Stimulated activated CD4-positive, alpha-beta T cell treated with anti-CD3 and anti-CD28 coated beads, Interleukin-2, amount 100 ng/mL, for 48 hours (primary cell): ENCODE data around the gene PCDHGB4.
A peak's percentile ranks its signal among the peaks of the same experiment; 100 is the strongest.
"Not testable (repeated sequence)": the region's sequence is repeated elsewhere in the genome, so short reads cannot be mapped to it uniquely, and the experiment has no call there.

ENCODE experiments used
- DNase-seq, 2 donors: peaks; one replicate each; pipeline ENCODE4 v3.0.0-alpha.2; 2020

PCDHGB4 gene

DNA sequence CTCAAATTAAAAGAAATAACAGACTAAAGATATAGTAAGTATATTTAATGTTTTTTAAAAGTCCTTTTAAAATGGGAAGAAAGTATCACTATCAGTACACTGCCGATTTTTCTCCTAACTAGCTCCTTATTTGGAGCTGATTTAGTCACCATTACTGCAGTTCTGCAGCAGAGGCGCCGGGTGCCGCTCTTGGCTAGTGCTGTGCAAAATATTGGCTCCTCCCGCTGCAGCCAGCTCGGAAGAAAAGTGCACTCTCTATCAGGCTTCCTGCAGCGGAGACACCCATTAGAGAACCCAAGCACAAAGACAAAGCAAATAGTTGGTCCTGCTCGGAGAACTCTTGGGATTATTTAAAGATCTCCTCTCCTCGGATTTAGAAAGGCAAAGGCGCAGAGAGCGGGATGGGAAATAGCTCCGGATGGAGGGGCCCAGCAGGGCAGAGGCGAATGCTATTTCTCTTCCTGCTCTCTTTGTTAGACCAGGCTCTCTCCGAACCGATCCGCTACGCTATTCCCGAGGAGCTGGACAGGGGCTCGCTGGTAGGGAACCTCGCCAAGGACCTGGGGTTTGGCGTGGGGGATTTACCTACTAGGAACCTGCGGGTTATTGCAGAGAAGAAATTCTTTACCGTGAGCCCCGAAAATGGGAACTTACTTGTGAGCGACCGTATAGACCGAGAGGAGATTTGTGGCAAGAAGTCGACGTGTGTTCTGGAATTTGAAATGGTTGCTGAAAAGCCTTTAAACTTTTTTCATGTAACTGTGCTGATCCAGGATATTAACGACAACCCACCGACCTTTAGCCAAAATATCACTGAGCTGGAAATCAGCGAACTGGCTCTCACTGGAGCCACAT, 17.3 kb upstream of the PCDHGB4 start, which contains the start of gene PCDHGB3:
Gene PCDHGB3, plus strand, starts transcription at position 249 of the 855 bp plus-strand sequence. Its CDS starts 153 bp downstream, at position 402.
- DNase-seq = no peak

DNA sequence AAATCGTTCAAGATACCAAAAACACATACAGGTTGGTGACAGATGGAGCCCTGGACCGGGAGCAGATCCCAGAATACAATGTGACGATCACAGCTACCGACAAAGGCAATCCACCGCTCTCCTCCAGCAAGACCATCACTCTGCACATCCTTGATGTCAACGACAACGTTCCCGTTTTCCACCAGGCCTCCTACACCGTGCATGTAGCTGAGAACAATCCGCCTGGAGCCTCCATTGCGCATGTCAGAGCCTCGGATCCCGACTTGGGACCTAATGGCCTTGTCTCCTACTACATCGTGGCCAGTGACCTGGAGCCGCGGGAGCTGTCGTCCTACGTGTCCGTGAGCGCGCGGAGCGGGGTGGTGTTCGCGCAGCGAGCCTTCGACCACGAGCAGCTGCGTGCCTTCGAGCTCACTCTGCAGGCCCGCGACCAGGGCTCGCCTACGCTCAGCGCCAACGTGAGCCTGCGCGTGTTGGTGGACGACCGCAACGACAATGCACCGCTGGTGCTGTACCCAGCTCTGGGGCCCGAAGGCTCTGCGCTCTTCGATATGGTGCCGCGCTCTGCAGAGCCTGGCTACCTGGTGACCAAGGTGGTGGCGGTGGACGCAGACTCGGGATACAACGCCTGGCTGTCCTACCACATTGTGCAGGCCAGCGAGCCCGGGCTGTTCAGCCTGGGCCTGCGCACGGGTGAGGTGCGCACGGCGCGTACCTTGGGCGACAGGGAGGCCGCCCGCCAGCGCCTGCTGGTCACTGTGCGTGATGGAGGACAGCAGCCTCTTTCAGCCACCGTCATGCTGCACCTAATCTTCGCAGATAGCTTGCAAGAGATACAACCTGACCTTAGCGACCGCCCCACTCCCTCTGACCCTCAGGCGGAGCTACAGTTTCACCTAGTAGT, 15.7 kb upstream of the PCDHGB4 start:
- DNase-seq = no peak

DNA sequence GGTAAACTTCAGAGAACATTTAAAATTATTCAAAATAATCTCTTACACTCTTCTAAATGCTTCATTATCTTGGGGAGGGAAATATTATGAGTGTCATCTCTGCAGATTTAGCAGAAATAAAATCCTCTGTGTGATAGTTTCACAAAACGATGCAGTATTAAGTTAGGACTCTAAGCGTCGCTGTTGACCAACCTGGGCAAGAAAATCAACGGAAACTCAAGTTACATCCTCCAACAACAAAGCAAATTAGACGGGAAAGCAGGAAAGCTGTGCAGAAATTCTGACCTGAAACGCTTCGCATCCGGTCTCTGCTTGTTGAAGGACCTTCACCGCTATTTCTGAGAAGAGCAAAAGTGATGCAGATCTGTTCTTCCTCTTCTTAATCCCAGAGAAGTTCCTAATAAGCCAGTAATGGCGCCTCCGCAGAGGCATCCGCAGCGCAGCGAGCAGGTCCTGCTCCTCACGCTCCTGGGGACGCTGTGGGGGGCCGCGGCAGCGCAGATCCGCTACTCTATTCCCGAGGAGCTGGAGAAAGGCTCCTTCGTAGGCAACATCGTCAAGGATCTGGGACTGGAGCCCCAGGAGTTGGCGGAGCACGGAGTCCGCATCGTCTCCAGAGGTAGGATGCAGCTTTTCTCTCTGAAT, 13.7 kb upstream of the PCDHGB4 start, which contains the start of gene PCDHGA6:
Gene PCDHGA6, plus strand, starts transcription at position 219 of the 645 bp plus-strand sequence. Its CDS starts 193 bp downstream, at position 412.
- DNase-seq = no peak

DNA sequence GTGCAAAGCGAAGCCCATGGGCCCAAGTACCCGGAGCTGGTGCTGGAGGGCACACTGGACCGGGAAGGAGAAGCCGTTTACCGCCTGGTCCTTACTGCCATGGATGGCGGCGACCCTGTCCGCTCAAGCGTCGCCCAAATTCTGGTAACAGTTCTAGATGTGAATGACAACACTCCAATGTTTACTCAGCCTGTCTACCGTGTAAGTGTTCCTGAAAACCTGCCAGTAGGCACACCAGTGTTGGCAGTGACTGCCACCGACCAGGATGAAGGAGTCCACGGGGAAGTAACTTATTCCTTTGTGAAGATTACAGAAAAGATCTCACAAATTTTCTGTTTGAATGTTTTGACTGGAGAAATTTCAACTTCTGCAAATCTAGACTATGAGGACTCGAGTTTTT, 12.9 kb upstream of the PCDHGB4 start:
- no peak for DNase-seq

DNA sequence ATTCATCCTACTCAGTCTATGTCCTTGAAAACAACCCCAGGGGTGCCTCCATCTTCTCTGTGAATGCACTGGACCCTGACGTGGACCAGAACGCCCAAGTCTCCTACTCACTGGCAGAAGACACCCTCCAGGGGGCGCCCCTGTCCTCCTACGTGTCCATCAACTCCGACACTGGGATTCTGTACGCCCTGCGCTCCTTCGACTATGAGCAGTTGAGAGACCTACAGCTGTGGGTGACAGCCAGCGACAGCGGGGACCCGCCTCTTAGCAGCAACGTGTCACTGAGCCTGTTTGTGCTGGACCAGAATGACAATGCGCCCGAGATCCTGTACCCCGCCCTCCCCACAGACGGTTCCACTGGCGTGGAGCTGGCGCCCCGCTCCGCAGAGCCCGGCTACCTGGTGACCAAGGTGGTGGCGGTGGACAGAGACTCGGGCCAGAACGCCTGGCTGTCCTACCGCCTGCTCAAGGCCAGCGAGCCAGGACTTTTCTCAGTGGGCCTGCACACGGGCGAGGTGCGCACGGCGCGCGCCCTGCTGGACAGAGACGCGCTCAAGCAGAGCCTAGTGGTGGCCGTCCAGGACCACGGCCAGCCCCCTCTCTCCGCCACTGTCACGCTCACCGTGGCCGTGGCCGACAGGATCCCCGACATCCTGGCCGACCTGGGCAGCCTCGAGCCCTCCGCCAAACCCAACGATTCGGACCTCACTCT, 11.9 kb upstream of the PCDHGB4 start:
- DNase-seq = not testable (repeated sequence)

DNA sequence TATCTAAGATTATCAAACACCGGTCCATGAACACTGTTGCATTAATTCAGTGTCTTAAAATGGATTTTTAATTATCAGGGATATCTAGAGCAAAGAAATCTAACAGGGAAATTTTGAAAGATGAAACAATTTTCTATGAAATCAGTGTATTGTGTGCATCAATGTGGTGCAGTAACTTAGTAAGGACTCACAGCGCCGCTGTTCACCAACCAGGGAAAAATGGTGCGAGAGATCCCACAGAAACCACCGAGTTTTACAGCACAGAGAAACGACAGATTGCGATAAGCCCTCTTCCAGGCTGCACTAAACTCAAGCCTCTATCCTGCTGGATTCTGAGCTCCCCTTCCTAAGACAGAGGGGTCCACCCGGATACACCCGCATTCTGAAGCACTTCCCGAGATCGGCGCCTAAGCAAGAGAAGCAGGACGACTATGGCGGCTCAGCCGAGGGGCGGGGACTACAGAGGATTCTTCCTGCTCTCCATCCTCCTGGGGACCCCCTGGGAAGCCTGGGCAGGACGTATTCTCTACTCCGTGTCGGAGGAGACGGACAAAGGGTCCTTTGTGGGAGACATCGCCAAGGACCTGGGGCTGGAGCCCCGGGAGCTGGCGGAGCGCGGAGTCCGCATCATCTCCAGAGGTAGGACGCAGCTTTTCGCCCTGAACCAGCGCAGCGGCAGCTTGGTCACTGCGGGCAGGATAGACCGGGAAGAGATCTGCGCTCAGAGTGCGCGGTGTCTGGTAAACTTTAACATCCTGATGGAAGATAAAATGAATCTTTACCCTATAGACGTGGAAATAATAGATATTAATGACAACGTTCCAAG, 4.8 kb upstream of the PCDHGB4 start, which contains the start of gene PCDHGA7:
Gene PCDHGA7, plus strand, starts transcription at position 274 of the 826 bp plus-strand sequence. Its CDS starts 158 bp downstream, at position 432.
- DNase-seq = no peak

DNA sequence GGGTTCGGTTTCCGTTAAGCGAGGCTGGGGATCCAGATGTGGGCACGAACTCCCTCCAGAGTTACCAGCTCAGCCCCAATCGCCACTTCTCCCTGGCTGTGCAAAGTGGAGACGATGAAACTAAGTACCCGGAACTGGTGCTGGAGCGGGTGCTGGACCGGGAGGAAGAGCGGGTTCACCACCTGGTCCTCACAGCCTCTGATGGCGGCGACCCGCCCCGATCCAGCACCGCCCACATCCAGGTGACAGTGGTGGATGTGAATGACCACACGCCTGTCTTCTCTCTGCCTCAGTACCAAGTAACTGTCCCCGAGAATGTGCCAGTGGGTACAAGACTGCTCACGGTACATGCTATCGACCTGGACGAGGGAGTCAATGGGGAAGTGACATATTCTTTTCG, 4.2 kb upstream of the PCDHGB4 start:
- no peak for DNase-seq

DNA sequence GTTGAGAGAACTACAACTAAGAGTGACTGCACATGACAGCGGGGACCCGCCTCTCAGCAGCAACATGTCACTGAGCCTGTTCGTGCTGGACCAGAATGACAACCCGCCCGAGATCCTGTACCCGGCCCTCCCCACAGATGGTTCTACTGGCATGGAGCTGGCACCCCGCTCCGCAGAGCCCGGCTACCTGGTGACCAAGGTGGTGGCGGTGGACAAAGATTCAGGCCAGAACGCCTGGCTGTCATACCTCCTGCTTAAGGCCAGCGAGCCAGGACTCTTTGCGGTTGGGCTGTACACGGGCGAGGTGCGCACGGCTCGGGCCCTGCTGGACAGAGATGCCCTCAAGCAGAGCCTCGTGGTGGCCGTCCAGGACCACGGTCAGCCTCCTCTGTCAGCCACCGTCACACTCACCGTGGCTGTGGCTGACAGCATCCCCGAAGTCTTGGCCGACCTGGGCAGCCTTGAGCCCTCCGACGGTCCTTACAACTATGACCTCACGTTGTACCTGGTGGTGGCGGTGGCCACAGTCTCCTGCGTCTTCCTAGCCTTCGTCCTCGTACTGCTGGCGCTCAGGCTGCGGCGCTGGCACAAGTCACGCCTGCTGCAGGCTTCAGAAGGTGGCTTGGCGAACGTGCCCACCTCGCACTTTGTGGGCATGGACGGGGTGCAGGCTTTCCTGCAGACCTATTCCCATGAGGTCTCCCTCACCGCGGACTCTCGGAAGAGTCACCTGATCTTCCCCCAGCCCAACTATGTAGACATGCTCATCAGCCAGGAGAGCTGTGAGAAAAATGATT, 2.8 kb upstream of the PCDHGB4 start:
- DNase-seq = no peak

DNA sequence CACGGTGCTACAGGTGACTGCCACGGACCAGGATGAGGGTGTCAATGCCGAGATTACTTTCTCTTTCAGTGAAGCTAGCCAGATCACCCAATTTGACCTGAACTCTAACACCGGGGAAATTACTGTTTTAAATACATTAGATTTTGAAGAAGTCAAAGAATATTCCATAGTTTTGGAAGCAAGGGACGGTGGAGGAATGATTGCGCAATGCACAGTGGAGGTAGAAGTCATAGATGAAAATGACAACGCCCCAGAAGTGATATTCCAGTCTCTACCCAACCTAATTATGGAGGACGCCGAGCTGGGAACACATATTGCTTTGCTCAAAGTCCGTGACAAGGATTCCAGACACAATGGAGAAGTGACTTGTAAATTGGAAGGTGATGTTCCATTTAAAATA, 1.2 kb downstream of the PCDHGB4 start:
- DNase-seq = no peak

DNA sequence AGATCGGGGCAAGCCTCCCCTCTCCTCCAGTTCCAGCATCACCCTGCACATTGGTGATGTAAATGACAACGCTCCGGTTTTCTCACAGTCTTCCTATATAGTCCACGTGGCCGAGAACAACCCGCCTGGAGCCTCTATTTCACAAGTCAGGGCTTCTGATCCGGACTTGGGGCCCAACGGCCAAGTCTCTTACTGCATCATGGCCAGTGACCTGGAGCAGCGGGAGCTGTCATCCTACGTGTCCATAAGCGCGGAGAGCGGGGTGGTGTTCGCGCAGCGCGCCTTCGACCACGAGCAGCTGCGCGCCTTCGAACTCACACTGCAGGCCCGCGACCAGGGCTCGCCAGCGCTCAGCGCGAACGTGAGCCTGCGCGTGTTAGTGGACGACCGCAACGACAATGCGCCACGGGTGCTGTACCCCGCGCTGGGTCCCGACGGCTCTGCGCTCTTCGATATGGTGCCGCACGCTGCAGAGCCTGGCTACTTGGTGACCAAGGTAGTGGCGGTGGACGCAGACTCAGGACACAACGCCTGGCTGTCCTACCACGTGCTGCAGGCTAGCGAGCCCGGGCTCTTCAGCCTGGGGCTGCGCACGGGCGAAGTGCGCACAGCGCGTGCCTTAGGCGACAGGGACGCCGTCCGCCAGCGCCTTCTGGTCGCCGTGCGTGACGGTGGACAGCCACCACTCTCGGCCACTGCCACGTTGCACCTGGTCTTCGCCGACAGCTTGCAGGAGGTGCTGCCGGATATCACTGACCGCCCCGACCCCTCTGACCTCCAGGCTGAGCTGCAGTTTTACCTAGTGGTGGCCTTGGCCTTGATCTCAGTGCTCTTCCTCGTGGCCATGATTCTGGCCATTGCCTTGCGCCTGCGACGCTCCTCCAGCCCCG, 1.9 kb downstream of the PCDHGB4 start:
- DNase-seq = no peak

DNA sequence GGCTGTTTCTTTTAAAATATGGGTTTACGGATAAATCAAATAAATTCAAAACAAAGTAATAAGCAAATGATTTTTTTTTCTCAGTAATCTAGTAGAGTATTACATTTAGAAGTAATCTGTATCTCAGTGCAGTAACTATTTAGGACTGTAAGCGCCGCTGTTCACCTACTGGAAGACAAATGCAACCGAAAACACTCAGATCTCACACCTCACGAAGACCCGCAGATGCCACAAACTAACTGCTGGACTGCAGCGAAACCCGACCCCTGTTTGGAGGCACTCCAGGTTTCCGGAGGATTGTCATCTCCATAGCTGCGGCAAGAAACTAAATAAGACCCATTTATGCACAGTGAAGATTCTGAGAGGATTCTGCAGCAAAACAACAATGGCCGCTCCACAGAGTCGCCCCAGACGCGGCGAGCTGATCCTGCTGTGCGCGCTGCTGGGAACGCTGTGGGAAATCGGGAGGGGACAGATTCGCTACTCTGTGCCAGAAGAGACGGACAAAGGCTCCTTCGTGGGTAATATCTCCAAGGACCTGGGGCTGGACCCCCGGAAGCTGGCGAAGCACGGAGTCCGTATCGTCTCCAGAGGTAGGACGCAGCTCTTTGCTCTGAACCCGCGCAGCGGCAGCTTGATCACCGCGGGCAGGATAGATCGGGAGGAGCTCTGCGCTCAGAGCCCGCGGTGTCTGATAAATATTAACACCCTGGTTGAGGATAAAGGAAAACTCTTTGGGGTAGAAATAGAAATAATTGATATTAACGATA, 5.1 kb downstream of the PCDHGB4 start, which contains the start of gene PCDHGA8:
Gene PCDHGA8, plus strand, starts transcription at position 205 of the 770 bp plus-strand sequence. Its CDS starts 181 bp downstream, at position 386.
- no peak for DNase-seq

DNA sequence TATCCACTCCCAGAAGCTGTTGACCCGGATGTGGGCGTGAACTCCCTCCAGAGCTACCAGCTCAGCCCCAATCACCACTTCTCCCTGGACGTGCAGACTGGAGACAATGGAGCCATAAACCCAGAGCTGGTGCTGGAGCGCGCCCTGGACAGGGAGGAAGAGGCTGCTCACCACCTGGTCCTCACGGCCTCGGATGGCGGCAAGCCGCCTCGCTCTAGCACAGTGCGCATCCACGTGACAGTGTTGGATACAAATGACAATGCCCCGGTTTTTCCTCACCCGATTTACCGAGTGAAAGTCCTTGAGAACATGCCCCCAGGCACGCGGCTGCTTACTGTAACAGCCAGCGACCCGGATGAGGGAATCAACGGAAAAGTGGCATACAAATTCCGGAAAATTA, 5.8 kb downstream of the PCDHGB4 start:
- DNase-seq = no peak

DNA sequence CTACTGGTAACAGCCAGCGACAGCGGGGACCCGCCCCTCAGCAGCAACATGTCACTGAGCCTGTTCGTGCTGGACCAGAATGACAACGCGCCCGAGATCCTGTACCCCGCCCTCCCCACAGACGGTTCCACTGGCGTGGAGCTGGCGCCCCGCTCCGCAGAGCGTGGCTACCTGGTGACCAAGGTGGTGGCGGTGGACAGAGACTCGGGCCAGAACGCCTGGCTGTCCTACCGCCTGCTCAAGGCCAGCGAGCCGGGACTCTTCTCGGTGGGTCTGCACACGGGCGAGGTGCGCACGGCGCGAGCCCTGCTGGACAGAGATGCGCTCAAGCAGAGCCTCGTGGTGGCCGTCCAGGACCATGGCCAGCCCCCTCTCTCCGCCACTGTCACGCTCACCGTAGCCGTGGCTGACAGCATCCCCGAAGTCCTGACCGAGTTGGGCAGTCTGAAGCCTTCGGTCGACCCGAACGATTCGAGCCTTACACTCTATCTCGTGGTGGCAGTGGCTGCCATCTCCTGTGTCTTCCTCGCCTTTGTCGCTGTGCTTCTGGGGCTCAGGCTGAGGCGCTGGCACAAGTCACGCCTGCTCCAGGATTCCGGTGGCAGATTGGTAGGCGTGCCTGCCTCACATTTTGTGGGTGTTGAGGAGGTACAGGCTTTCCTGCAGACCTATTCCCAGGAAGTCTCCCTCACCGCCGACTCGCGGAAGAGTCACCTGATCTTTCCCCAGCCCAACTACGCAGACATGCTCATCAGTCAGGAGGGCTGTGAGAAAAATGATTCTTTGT, 7.1 kb downstream of the PCDHGB4 start:
- not testable (repeated sequence) for DNase-seq

DNA sequence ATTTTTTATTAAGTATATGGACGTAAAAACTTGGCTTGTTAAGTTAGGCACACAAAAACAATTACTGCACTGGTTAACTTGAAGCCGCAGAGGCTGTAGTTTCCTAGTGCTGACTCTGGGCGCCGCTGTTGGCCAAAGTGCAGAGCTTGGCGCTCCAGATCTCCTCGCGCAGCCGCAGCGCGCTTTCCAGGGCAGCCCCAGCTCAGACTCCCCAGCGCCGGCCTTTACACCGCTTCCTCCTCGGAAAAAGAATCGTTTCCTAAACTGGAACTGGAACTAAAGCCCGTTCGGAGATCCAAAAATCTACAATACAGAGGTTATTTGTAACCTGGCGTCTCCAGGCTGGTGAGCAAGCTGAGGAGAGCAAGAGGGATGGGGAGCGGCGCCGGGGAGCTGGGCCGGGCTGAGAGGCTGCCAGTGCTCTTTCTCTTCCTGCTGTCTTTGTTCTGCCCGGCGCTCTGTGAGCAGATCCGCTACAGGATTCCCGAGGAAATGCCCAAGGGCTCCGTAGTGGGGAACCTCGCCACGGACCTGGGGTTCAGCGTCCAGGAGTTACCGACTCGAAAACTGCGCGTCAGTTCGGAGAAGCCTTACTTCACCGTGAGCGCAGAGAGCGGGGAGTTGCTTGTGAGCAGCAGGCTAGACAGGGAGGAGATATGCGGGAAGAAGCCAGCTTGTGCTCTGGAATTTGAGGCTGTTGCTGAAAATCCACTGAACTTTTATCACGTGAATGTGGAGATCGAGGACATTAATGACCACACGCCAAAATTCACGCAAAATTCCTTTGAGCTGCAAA, 10.5 kb downstream of the PCDHGB4 start, which contains the start of gene PCDHGB5:
Gene PCDHGB5, plus strand, starts transcription at position 192 of the 796 bp plus-strand sequence. Its CDS starts 181 bp downstream, at position 373.
- DNase-seq = peak in 1 of 2 donors; percentile 37

DNA sequence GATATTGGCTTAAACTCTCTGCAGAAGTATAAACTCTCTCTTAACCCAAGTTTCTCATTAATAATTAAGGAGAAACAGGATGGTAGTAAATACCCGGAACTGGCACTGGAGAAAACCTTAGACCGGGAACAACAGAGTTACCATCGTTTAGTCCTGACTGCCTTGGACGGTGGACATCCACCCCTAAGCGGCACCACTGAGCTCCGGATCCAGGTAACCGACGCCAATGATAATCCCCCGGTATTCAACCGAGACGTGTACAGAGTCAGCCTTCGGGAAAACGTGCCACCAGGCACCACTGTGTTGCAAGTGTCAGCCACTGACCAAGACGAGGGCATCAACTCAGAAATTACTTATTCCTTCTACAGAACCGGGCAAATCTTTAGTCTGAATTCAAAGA, 11.1 kb downstream of the PCDHGB4 start:
- DNase-seq = no peak

DNA sequence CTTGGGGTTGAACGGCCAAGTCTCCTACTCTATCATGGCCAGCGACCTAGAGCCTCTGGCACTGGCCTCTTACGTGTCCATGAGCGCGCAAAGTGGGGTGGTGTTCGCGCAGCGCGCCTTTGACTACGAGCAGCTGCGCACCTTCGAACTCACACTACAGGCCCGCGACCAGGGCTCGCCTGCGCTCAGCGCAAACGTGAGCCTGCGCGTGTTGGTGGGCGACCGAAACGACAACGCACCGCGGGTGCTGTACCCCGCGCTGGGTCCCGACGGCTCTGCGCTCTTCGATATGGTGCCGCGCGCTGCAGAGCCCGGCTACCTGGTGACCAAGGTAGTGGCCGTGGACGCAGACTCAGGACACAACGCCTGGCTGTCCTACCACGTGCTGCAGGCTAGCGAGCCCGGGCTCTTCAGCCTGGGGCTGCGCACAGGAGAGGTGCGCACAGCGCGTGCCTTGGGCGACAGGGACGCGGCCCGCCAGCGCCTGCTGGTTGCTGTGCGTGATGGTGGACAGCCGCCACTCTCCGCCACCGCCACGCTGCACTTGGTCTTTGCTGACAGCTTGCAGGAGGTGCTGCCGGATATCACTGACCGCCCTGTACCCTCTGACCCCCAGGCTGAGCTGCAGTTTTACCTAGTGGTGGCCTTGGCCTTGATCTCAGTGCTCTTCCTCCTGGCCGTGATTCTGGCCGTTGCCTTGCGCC, 12.2 kb downstream of the PCDHGB4 start:
- no peak for DNase-seq
